ENCODE results near the gene RANBP3L.
"Not testable (repeated sequence)": the region's sequence is repeated elsewhere in the genome, so short reads cannot be mapped to it uniquely, and the experiment has no call there.

The RANBP3L gene

GRCh38 chr5:36285837-36286615 is 15.7 kb downstream of the RANBP3L start:
- H3K36me3 ChIP-seq (ENCODE audit: control insufficient read depth, insufficient read depth, low read length), result no peaks in the 10 kb centered on the region
- H3K9me3 ChIP-seq (ENCODE audit: control insufficient read depth, low read length), result no peaks in the 10 kb centered on the region
- no peaks in the 10 kb centered on the region for H3K4me1 ChIP-seq (ENCODE audit: control insufficient read depth, insufficient read depth, low read length)
- no peak overlapping the region for H3K27ac ChIP-seq (ENCODE audit: insufficient read depth, low read depth, low read length, poor library complexity, severe bottlenecking)
- no peaks in the 10 kb centered on the region for H3K27me3 ChIP-seq (ENCODE audit: control insufficient read depth, insufficient read depth, low read length, poor library complexity, severe bottlenecking)
- WGBS, 2 experiments, result 77 to 87% methylated on average over 2 of the region's 2 CpGs
- H3K4me3 ChIP-seq (ENCODE audit: insufficient read depth, low read depth, low read length), result no peak overlapping the region

- not testable (repeated sequence) for H3K27ac ChIP-seq (ENCODE audit: insufficient read depth, low read depth, low read length, poor library complexity, severe bottlenecking); H3K36me3 ChIP-seq (ENCODE audit: control insufficient read depth, insufficient read depth, low read length); H3K27me3 ChIP-seq (ENCODE audit: control insufficient read depth, insufficient read depth, low read length, poor library complexity, severe bottlenecking); H3K4me1 ChIP-seq (ENCODE audit: control insufficient read depth, insufficient read depth, low read length); H3K4me3 ChIP-seq (ENCODE audit: insufficient read depth, low read depth, low read length); H3K9me3 ChIP-seq (ENCODE audit: control insufficient read depth, low read length)
- 94 to 95% methylated on average over 2 to 3 of the region's 3 CpGs for WGBS, 2 experiments
These were observed 17.9 kb downstream of the RANBP3L start for GRCh38 chr5:36283775-36284174.

- no peak overlapping the region for H3K4me3 ChIP-seq (ENCODE audit: insufficient read depth, low read depth, low read length)
- no peaks in the 10 kb centered on the region for H3K27me3 ChIP-seq (ENCODE audit: control insufficient read depth, insufficient read depth, low read length, poor library complexity, severe bottlenecking)
- no peaks in the 10 kb centered on the region for H3K9me3 ChIP-seq (ENCODE audit: control insufficient read depth, low read length)
- 89 to 95% methylated on average over 2 of the region's 2 CpGs for WGBS, 2 experiments
- H3K27ac ChIP-seq (ENCODE audit: insufficient read depth, low read depth, low read length, poor library complexity, severe bottlenecking), result no peak overlapping the region
- no peaks in the 10 kb centered on the region for H3K36me3 ChIP-seq (ENCODE audit: control insufficient read depth, insufficient read depth, low read length)
- no peaks in the 10 kb centered on the region for H3K4me1 ChIP-seq (ENCODE audit: control insufficient read depth, insufficient read depth, low read length)
These were observed 20.1 kb downstream of the RANBP3L start for GRCh38 chr5:36281626-36282025.

DNA sequence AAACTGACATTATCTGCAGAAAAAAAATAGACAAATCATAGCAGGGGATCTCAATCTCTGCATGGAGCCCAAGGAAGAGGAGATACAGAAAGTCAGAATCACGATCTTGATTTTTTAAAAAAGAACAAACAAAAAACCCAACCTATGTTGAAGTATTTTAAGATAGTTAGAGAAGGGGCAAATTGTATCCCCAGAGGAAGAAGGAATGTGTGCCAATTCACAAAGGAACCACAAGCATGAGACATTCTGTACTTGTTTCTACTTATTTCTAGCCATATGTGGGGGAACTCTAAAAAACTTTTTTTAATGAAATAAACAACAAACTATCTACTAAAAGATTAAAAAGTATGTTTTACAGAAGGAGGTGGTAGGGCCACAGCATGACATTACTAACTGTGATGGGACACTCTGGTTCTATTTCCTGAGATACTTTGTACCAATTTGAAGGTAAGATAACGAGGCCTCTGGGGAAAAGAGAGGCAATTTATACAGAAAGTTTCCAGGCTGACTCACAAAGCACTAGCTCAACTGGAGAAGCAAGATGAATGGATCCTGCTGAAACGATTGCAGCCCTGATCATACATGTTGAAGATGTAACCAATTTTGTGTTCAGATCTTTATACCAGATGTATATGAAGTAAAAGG is 22.5 kb downstream of the RANBP3L start:
- 86 to 93% methylated on average over 2 to 3 of the region's 3 CpGs for WGBS, 2 experiments
- Histone ChIP-seq H3K4me3 (ENCODE audit: insufficient read depth, low read depth, low read length) (no peak overlapping the region), H3K27me3 (ENCODE audit: control insufficient read depth, insufficient read depth, low read length, poor library complexity, severe bottlenecking) (no peaks in the 10 kb centered on the region), H3K4me1 (ENCODE audit: control insufficient read depth, insufficient read depth, low read length) (no peaks in the 10 kb centered on the region), H3K36me3 (ENCODE audit: control insufficient read depth, insufficient read depth, low read length) (no peaks in the 10 kb centered on the region), H3K27ac (ENCODE audit: insufficient read depth, low read depth, low read length, poor library complexity, severe bottlenecking) (no peak overlapping the region), H3K9me3 (ENCODE audit: control insufficient read depth, low read length) (no peaks in the 10 kb centered on the region)

DNA sequence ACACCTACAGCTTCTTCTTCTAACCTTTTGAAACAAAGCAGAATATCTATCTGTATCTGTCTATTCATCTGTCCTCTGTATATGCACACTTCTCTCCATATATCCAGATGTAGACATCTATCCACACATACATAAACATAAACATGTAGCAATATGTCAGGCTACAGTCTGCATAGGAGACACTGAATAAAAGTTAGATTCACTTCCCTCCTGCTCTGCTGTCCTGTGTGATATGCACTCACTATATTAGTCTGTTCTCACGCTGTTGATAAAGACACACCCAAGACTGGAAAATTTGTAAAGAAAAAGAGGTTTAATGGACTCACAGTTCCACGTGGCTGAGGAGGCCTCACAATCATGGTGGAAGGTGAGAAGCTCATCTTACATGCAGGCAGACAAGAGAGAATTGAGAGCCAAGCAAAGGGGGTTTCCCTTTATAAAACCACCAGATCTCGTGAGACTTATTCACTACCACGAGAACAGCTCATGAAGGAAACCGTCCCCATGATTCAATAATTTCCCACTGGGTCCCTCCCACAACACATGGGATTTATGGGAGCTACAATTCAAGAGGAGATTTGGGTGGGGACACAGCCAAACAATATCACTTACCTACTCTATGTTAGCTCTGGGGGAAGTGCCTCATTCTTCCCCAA is 24.1 kb downstream of the RANBP3L start:
- H3K9me3 ChIP-seq (ENCODE audit: control insufficient read depth, low read length), result no peaks in the 10 kb centered on the region
- H3K36me3 ChIP-seq (ENCODE audit: control insufficient read depth, insufficient read depth, low read length), result no peaks in the 10 kb centered on the region
- WGBS, 2 experiments, result 86 to 90% methylated on average over 5 of the region's 5 CpGs
- H3K27ac ChIP-seq (ENCODE audit: insufficient read depth, low read depth, low read length, poor library complexity, severe bottlenecking), result no peak overlapping the region
- H3K27me3 ChIP-seq (ENCODE audit: control insufficient read depth, insufficient read depth, low read length, poor library complexity, severe bottlenecking), result no peaks in the 10 kb centered on the region
- no peak overlapping the region for H3K4me3 ChIP-seq (ENCODE audit: insufficient read depth, low read depth, low read length)
- H3K4me1 ChIP-seq (ENCODE audit: control insufficient read depth, insufficient read depth, low read length), result no peaks in the 10 kb centered on the region

DNA sequence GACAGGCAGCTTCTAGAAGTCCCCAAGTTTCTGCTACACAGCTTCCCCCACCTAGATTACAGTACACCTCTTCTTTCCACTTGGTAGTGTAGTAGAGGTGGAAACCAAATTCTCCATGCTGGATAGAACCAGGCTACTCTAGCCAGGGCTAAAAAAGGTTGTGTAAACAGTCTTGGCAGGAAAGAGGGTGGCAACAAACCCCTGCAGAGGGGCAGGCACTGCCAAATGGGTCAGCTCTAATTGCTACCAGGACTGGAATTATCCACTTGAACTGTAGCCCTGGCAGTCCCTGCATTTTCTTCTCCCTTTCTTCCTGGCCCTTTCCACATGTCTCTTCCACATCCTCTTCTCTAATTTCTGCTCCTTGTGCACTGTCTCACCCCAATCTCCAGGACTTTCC is 24.8 kb downstream of the RANBP3L start:
- no peaks in the 10 kb centered on the region for H3K4me1 ChIP-seq (ENCODE audit: control insufficient read depth, insufficient read depth, low read length)
- no peak overlapping the region for H3K27ac ChIP-seq (ENCODE audit: insufficient read depth, low read depth, low read length, poor library complexity, severe bottlenecking)
- H3K4me3 ChIP-seq (ENCODE audit: insufficient read depth, low read depth, low read length), result no peak overlapping the region
- no peaks in the 10 kb centered on the region for H3K9me3 ChIP-seq (ENCODE audit: control insufficient read depth, low read length)
- H3K27me3 ChIP-seq (ENCODE audit: control insufficient read depth, insufficient read depth, low read length, poor library complexity, severe bottlenecking), result no peaks in the 10 kb centered on the region
- no peaks in the 10 kb centered on the region for H3K36me3 ChIP-seq (ENCODE audit: control insufficient read depth, insufficient read depth, low read length)

DNA sequence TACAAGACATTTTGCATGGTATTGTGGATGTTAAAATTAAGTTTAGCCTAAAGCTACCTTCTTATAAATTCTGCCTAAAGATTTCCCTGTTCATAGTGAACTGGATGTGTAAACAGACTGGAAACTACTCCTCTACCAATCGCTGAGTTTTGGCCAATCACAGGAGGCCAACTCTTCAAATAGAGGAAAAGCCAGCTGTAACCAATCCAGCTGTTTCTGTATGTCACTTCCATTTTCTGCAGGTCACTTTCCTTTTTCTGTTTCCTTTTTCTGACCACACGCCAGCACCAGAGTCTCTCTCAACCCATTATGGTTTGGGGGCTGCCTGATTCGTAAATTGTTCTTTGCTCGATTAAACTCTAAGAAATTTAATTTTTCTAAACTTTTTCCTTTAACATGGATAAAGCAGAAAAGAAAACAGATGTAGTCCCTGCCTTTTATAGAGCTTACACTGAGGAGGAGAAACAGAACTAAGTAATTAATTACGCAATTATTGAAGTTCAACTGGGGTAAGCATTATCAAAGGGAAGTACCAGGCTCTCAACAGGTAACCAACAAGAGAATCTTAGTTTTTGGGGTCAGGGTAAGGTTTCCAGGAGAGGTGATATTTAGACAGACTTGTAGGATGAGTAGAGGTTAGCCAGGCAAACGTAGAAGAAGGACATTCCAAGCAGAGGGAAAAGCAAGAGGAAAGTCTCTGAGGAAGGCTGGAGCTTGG is 27.7 kb downstream of the RANBP3L start:
- WGBS, 2 experiments, result 82 to 84% methylated on average over 6 of the region's 6 CpGs
- no peaks in the 10 kb centered on the region for H3K4me1 ChIP-seq (ENCODE audit: control insufficient read depth, insufficient read depth, low read length)

DNA sequence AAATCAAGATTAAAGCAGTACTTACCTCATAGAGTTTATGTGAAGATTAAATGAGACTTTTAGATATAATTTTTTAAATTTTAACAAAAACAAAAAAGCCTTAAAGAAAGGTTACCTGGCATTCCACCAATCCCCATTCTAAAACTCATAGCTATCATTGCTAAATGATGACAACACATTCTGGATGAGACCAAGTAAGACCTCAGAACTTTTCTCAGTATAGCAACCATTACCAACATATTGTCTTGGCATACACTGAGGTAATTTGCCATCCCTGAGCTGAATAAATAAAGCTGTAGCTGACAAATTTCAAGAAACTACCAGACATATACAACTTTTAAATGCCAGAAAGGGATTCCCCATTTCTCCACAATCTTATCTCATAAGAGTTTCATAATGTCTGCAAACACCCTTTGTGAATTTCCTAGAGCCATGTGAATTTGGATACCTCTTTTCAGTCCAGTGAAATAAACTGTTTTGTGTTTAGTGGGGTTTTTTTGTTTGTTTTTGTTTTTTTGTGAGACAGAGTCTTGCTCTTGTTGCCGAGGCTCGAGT is 29.5 kb downstream of the RANBP3L start:
- no peak overlapping the region for H3K4me3 ChIP-seq (ENCODE audit: insufficient read depth, low read depth, low read length)
- no peaks in the 10 kb centered on the region for H3K27me3 ChIP-seq (ENCODE audit: control insufficient read depth, insufficient read depth, low read length, poor library complexity, severe bottlenecking)
- H3K27ac ChIP-seq (ENCODE audit: insufficient read depth, low read depth, low read length, poor library complexity, severe bottlenecking), result no peak overlapping the region
- WGBS, 2 experiments, result 79 to 95% methylated on average over 2 of the region's 2 CpGs
- no peaks in the 10 kb centered on the region for H3K9me3 ChIP-seq (ENCODE audit: control insufficient read depth, low read length)
- no peaks in the 10 kb centered on the region for H3K4me1 ChIP-seq (ENCODE audit: control insufficient read depth, insufficient read depth, low read length)
- no peaks in the 10 kb centered on the region for H3K36me3 ChIP-seq (ENCODE audit: control insufficient read depth, insufficient read depth, low read length)

More for the DNA sequence above, 27.7 kb downstream of the RANBP3L start:
- H3K27ac ChIP-seq (ENCODE audit: insufficient read depth, low read depth, low read length, poor library complexity, severe bottlenecking), result no peak overlapping the region
- no peaks in the 10 kb centered on the region for H3K36me3 ChIP-seq (ENCODE audit: control insufficient read depth, insufficient read depth, low read length)
- no peak overlapping the region for H3K4me3 ChIP-seq (ENCODE audit: insufficient read depth, low read depth, low read length)
- no peaks in the 10 kb centered on the region for H3K9me3 ChIP-seq (ENCODE audit: control insufficient read depth, low read length)
- H3K27me3 ChIP-seq (ENCODE audit: control insufficient read depth, insufficient read depth, low read length, poor library complexity, severe bottlenecking), result no peaks in the 10 kb centered on the region

GRCh38 chr5:36270876-36271575 is 30.7 kb downstream of the RANBP3L start:
- H3K4me1 ChIP-seq (ENCODE audit: control insufficient read depth, insufficient read depth, low read length), result no peaks in the 10 kb centered on the region
- H3K9me3 ChIP-seq (ENCODE audit: control insufficient read depth, low read length), result no peaks in the 10 kb centered on the region
- H3K36me3 ChIP-seq (ENCODE audit: control insufficient read depth, insufficient read depth, low read length), result no peaks in the 10 kb centered on the region
- WGBS, 2 experiments, result 89 to 92% methylated on average over 2 of the region's 3 CpGs
- H3K4me3 ChIP-seq (ENCODE audit: insufficient read depth, low read depth, low read length), result no peak overlapping the region
- no peak overlapping the region for H3K27ac ChIP-seq (ENCODE audit: insufficient read depth, low read depth, low read length, poor library complexity, severe bottlenecking)
- H3K27me3 ChIP-seq (ENCODE audit: control insufficient read depth, insufficient read depth, low read length, poor library complexity, severe bottlenecking), result no peaks in the 10 kb centered on the region

Data from ectodermal cell (in vitro differentiated cells).